ENCODE results near the gene MAP2K6. TPM values are rescaled to one million over a fixed set of nuclear protein-coding genes. Genes with fewer than 3 reads are reported as not detected.

Gene MAP2K6
- total RNA-seq, 1 donor from 2014 or later, result 30.5 TPM

GRCh38 chr17:69451416-69452394 is 37.2 kb downstream of the MAP2K6 start:
- H3K4me3 Mint-ChIP-seq (ENCODE audit: unreplicated experiment), result no peak overlapping the region

DNA sequence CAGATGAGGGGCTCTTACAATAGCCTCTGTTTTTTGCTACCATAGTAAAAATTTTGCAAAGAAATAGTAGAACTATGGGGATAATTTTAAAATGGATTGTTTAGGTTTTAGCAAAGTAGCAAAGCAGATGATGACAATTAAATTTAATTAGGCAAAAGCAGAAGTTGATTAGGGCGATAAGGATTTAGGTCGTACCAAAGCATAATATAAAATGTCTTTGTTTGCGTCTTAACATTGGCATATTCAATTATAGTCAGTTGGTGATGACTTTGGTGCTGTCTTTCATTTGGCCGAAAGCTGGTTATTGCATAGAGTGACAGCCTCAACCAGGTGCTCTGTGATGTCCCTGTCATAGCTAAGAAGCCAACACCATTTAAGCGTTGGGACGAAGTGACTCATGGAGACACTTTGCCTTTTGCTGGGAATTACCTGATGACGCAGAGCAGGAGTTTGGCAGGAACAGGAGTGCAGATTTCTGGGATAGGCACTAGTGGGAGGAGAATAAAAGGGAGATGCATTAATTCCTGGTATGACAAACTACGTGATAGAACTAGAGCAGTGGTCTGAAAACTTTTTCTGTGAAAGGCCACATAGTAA is 38.3 kb downstream of the MAP2K6 start:
- peaks cover 70% of the 10 kb centered on the region for H3K4me1 Mint-ChIP-seq (ENCODE audit: unreplicated experiment)
- no peaks in the 10 kb centered on the region for H3K36me3 Mint-ChIP-seq (ENCODE audit: low read depth, unreplicated experiment)

More at GRCh38 chr17:69451416-69452394, 37.2 kb downstream of the MAP2K6 start:
- TF ChIP-seq CTCF (IDR thresholded peaks at IDR 0.05; ENCODE audit: unreplicated experiment), result no peak
- DNase-seq (ENCODE audit: low spot score), result no peak
- Mint-ChIP-seq H3K4me1 (ENCODE audit: unreplicated experiment) (peaks cover 67% of the 10 kb centered on the region), H3K27me3 (ENCODE audit: unreplicated experiment) (peaks cover 8% of the 10 kb centered on the region), H3K36me3 (ENCODE audit: low read depth, unreplicated experiment) (no peaks in the 10 kb centered on the region), H3K9me3 (ENCODE audit: unreplicated experiment) (no peaks in the 10 kb centered on the region), H3K27ac (ENCODE audit: unreplicated experiment) (peak overlapping the region; percentile 78)

GRCh38 chr17:69454051-69454450 is 39.6 kb downstream of the MAP2K6 start:
- TF ChIP-seq CTCF (IDR thresholded peaks at IDR 0.05; ENCODE audit: unreplicated experiment), result no peak
- peaks cover 65% of the 10 kb centered on the region for H3K4me1 Mint-ChIP-seq (ENCODE audit: unreplicated experiment)
- no peaks in the 10 kb centered on the region for H3K9me3 Mint-ChIP-seq (ENCODE audit: unreplicated experiment)
- H3K36me3 Mint-ChIP-seq (ENCODE audit: low read depth, unreplicated experiment), result no peaks in the 10 kb centered on the region
- H3K27ac Mint-ChIP-seq (ENCODE audit: unreplicated experiment), result no peak overlapping the region
- H3K4me3 Mint-ChIP-seq (ENCODE audit: unreplicated experiment), result no peak overlapping the region
- H3K27me3 Mint-ChIP-seq (ENCODE audit: unreplicated experiment), result peaks cover 4% of the 10 kb centered on the region
- DNase-seq (ENCODE audit: low spot score), result no peak

More for the DNA sequence above, 38.3 kb downstream of the MAP2K6 start:
- Mint-ChIP-seq H3K4me3 (ENCODE audit: unreplicated experiment) (no peak overlapping the region), H3K27me3 (ENCODE audit: unreplicated experiment) (peaks cover 3% of the 10 kb centered on the region), H3K27ac (ENCODE audit: unreplicated experiment) (no peak overlapping the region), H3K9me3 (ENCODE audit: unreplicated experiment) (no peaks in the 10 kb centered on the region)
- TF ChIP-seq CTCF (IDR thresholded peaks at IDR 0.05; ENCODE audit: unreplicated experiment), result no peak
- DNase-seq (ENCODE audit: low spot score), result no peak

DNA sequence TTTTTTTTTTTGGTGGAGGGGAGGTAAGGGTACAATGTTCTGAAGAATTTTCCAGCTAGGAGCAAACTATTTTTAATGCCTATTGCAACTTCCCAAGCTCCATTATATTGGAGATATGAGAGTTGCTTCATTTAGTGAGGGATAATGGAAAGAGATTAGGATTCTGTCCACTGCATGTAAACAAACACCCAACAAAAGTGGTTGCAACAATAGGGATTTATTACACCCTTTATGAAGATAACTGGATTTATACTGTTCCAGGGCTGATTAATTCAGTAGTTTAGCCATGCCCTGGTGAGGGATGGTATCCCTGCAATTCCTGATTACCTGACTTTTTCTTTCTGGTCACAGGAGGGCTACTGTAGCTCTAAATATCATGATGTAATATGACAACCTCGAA is 40.5 kb downstream of the MAP2K6 start:
- no peak for TF ChIP-seq CTCF (IDR thresholded peaks at IDR 0.05; ENCODE audit: unreplicated experiment)
- no peak overlapping the region for H3K4me3 Mint-ChIP-seq (ENCODE audit: unreplicated experiment)
- no peaks in the 10 kb centered on the region for H3K9me3 Mint-ChIP-seq (ENCODE audit: unreplicated experiment)
- H3K4me1 Mint-ChIP-seq (ENCODE audit: unreplicated experiment), result peaks cover 63% of the 10 kb centered on the region
- H3K36me3 Mint-ChIP-seq (ENCODE audit: low read depth, unreplicated experiment), result no peaks in the 10 kb centered on the region
- H3K27me3 Mint-ChIP-seq (ENCODE audit: unreplicated experiment), result peaks cover 4% of the 10 kb centered on the region
- H3K27ac Mint-ChIP-seq (ENCODE audit: unreplicated experiment), result no peak overlapping the region
- DNase-seq (ENCODE audit: low spot score), result no peak

DNA sequence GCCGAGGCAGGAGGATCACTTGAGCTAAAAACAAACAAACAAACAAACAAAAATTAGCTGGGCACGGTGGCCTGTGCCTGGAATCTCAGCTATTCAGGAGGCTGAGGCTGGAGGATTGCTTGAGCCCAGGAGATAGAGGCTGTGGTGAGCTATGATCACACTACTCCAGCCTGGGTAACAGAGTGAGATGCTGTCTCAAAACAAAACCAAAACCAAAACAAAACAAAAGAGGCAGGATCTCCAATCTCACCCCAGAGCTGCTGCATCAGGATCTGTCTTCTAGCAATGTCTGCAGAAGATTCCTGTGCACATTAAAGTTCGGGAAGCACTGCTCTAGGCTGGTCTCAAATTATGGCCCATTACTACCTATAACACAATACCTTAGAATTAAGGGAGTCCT is 43.1 kb downstream of the MAP2K6 start:
- Mint-ChIP-seq H3K4me3 (ENCODE audit: unreplicated experiment) (no peak overlapping the region), H3K27ac (ENCODE audit: unreplicated experiment) (no peak overlapping the region), H3K27me3 (ENCODE audit: unreplicated experiment) (peaks cover 9% of the 10 kb centered on the region), H3K9me3 (ENCODE audit: unreplicated experiment) (no peaks in the 10 kb centered on the region), H3K4me1 (ENCODE audit: unreplicated experiment) (peaks cover 46% of the 10 kb centered on the region), H3K36me3 (ENCODE audit: low read depth, unreplicated experiment) (no peaks in the 10 kb centered on the region)
- TF ChIP-seq CTCF (IDR thresholded peaks at IDR 0.05; ENCODE audit: unreplicated experiment), result no peak
- DNase-seq (ENCODE audit: low spot score), result no peak

Data from endothelial cell (in vitro differentiated cells).